Dermis microvascular lymphatic vessel endothelial cell (primary cell): ENCODE data around the gene MRPS9. TPM values are rescaled to one million over a fixed set of nuclear protein-coding genes. Genes with fewer than 3 reads are reported as not detected.

Experiments used
- DNase-seq, 2 donors: peaks; one replicate each; pipeline versions ENCODE4 v3.0.0 to v3.0.0-alpha.2; 2010; ENCODE audit warnings: low read depth in 2 of 2
- total RNA-seq: library from RNA; depleted of rRNA; stranded (reverse); fragments of >200 nt; gene quantifications from 2 replicates; pipeline ENCODE4 v1.2.1, GENCODE V29; 2014

MRPS9 gene
- total RNA-seq, 1 donor from 2014 or later: 18.7 TPM

DNA sequence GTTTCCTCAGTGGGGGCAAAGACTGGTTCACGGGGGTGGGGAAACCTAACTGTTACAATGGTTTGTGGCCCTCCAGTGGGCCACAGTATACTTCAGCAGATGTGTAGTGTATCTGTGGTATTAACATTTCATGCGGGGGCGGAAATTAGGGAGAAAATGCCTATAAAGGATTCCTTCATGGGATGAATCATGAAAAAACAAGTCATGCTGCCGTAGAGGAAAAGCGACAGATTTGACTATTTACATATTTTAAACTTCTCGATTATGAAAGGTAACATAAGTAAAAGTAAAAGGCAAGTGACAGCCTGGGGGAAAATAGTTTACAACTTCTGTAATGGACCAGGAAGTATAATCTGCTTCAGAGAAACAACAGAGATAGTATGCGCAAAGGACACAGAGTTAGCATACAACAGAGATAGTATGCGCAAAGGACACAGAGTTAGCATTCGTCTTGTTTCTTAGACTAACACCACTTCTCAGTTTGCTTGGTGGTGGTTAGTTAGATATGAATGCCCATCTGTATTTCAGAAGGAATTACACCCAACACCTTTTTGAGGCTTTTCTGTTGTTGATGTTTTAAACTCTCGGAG lies 41.1 kb downstream of the MRPS9 start:
- DNase-seq: no peak

DNA sequence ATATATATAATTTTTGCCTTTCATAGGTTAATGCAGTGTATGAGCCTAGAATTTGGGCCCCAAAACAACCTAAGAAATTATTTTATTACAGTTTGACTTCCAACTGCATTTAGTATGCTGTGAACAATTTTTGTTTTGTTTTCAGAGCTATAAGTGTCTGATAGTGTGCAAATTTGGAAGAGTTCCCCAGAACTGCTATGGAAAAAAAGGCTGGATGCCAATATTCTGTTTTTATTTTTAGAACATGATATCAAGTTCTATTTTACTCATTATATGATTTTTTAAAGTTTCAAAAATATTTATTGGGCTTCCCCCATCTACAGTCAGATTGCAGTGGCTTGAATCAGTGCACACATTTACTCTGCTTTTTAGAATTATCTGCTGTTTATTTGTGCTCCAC lies 42.6 kb downstream of the MRPS9 start:
- peak in 1 of 2 donors; percentile 9 for DNase-seq

DNA sequence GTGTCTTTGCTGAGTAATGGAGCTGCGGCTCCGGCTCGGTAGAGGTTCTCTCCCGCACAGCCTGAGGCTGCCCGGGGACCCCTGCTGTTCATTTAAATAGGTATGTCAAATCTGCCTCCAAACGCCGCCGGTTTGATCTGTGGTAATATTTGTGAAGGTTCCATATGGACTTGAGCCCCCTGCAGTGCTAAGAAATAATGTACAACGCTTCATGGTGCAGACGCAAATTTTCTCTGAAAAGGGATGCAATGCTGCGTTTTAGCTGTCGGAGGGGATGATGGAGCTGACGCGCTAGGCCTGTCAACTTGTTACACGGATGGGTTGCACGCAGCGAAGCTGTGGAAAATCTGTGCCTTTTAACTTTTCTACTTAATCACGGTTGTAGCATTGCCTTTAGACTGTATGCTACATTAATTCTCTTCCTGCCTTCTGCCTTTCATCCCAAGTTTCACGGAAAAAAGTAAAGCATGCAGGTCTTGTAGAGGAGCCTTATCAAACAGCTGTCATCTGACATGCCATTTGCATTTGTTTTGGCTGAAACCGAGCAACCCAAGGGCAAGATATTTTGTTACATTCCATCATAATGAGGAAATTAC lies 43.2 kb downstream of the MRPS9 start:
- DNase-seq: no peak

DNA sequence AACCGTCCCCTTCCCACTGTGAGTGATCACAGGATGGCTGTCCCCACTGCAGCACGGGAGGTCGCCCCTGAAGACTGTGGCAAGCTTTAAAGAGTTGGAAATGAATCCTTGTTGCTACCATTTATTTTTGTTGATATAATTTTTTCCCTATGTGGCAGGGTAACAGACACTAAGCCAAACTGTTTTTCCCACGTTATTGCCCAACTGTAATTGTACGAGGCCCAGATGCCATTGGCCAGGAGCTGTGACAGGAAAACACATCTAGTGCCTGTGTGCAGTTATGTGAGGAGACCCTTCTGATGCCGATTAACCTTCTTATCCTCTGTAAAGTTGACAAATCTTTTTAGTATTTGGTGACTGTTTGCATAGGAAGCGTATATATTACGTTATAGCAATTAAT lies 44.2 kb downstream of the MRPS9 start:
- no peak for DNase-seq

DNA sequence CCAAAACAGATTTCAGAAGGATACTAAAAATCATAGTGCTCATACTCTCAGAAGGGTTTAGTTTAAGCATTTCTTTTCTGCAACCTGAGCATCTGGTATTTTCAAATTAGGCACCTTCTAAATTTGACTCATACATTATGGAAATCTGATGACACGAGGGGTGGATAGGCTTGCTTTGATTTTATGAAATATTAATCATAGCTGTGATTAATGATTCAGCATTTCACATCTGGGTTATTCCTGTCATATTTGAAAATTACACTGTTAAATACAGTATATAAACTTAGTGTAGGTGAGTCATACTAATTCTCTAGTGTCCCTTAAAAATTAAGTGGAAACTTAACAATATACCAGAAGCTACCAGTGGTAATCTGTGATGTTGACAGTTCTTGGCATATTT lies 47.7 kb downstream of the MRPS9 start:
- no peak for DNase-seq

DNA sequence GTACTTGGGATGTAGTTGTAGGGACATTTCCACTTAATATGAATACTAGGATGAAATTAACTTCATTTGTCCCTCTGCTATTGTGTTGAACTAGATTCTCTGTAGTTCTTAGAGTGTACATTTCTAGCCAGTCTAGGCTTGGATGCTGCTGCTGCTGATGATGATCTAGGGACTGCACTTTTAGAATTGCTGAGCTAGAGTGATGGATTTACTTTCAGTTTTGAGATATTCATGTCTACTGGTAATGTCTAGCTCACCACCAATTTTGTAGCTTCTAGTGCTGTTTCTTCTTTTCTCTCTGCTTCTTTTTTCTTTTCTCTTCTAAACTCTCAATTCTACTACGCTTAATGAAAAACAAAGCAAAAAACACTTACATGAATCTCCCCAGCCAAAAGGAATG lies 49.4 kb downstream of the MRPS9 start:
- no peak for DNase-seq

DNA sequence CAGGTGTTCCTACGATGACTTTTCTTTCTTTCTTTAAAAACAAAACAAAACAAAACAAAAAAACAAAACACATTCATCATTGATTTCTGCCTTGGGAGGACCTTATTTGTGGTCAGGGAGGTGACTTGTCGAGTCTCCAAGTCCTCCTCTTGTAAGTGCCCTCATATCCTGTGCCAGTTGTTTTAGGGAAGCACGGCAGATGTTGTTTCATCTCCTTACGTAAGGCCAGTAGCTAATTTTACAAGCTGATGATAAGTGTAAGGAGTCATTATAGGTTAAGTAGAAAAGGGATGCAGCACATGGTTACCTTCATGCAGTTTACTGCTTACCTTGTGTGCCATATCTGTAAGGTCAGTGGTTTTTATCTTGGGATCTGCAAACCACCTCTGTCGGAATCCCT lies 52.2 kb downstream of the MRPS9 start:
- no peak for DNase-seq

DNA sequence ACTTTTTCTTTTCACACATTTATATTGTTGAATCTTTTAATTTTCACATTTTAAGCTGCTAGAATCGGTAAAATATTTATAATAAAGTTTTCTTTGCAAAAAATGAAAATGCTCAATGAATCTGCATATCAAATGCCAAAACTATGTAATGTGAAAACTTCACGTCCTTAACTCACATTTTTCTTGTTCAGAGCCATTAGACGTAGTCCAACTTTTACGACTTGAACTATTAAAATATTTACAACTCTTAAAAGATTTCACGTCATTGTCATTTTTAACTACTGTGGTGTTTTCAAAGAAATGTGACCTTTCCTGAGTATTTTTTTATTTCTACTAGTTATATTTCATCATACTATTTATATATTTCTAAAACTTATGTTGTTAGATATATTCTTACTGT lies 54.9 kb downstream of the MRPS9 start:
- DNase-seq: no peak

DNA sequence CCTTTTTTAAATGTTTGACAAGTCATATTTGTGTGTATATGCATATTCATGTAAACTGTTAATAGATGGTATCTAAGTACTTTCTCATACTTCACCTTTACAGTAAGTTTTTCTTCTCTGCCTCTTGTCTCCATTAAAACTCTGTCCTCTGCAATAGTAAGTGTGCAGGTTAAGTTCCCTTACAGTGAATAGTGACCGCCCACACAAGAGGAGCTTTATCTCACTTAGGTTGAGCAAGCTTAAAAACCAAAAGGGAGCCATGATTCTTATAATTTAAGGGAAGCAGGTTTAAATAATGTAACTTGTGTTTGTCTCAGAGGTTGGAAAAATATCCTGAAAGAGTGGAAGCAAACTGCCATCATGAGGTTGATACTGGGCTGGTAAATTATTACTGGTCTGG lies 61.3 kb downstream of the MRPS9 start:
- DNase-seq: no peak

DNA sequence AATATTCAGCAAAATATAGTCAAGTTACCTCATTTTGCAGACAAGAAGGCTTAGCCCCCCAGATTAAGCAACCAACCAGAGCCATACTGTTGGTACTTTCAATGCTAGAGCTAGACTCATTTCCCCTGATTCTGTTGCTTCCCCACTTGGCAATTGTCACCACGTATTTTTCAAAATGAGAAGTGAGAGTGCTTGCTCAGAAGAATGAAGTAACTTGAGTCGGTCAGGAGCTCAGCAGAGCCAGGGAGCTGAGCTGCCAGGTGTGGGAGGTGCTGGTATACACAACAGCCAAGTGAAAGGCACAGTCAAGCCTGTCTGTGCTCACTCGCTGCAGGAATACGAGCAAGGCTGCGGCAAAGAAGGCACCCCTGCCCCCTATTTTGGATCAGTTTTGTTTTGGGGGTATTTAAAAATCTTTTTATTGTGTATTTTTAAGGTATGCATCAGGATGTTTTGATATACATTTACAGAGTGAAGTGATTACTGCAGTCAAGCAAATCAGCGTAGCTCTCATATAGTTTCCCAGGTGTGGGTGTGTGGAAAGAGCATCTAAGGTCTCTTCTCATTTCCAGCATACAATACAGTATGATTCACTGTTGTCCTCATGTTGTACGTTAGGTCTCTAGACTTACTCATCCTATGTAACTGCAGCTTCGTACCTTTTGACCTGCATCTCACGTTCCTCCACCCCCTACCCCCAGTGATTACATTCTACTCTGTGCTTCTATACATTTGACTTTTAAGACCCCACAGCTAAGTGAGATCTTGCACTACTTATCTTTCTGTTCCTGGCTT lies 62.4 kb downstream of the MRPS9 start:
- no peak for DNase-seq

DNA sequence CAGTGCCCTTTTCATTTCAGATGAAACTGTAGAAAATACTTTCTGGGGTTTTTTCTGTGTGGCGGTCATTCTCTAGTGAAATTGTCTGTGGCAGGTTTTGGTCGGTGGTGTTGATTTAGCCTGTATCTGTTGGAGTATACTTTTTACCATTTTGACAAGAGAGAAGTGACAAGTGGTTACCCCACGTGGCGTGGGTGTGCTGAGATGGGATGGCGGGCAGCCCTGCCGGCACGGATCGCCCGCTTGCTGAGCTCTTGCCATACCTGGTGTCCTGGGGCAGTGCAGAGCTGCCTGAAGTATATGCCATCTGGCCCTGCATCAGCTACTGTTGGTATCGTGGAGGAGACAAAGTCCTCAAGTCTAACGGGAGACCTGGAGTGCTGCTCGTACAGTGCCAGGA lies 64.1 kb downstream of the MRPS9 start:
- DNase-seq: no peak

DNA sequence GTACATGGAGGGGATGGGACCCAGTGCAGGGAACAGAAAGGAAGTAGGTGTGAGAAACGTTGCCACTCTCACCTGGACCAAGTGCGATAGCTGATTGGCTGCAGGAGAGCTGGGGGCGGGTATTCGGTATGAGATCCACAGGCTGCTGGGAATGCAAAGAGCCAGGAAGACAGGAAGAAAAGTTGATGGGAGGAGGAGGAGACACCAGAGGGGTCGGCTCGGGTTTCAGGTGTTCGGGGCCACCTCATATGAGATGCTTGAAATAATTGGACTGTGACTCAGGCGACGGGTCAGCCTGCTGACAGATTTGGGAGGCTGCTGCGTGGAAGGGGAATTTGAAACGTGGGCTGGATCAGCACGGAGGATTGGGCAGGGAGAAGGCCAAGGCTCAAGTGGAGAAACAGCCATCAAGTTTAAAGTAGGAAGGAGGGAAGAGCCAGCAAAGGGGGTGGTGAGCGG lies 65.1 kb downstream of the MRPS9 start:
- no peak for DNase-seq

DNA sequence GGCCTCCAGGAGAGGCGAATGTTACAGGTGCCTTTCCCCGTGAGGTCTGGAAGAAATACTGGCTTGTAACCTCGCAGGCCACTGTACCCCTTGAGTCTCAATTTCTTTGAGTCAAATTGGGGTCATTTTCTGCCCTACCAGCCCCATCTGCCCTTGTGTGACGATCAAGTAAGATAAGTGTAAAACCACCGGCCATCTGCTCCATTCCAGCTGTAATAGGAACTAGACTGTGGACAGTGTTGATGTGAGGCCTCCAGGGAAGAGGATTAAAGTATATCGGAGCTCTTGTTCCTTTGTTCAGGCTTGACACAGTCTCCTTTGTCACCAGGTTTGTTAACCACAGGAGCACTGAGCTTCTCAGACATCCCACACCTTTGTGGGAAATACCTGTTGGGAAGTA lies 65.6 kb downstream of the MRPS9 start:
- DNase-seq: no peak

DNA sequence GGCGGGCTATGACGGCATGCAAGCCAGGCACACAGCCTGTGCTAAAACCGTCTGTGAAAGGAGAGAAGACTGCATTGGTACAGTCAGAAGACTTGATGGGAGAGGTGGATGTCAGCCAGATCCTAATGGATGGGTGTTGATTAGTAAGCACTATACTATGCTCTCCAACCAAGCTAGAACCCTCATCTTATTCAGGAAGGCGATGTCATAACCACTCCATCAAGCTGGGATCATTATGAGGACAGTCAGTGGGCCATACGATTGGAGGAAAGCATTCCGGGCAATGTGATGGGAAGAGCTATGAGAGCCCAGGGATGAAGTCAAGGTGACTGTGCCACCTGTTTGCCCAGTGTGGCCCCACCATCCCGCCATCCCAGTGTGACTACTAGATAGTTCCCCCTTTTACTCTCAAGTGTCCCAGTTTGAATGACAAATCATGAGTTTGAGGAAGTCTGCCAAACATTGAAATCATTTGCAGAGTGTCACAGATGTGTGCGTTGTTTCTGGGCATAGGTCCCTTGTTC lies 66.4 kb downstream of the MRPS9 start:
- no peak for DNase-seq

DNA sequence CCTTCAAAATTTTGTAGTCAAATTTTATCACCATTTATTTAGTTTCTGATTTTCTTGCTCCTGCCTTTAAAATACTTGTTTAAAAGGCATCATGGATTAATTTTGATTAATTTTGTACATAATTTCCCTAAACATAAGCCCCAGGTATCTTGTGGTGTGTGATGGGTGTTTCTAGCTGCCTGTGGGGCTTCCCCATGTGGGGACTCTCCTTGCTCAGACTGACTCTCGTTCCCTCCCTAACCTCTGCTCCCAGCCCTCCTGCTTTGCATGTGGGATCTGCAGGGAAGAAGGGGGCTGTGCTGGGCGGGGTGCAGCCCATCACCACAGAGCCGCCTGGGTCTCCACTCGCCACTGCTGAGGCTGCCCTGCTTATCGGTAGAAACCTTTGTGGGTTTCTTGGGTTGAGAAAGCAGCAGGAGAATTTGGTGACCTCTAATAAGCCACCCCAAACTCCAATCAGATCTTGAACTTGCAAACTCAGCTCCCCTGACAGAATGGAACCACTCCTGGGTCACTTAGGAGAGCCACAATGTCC lies 72.5 kb downstream of the MRPS9 start:
- DNase-seq: no peak

DNA sequence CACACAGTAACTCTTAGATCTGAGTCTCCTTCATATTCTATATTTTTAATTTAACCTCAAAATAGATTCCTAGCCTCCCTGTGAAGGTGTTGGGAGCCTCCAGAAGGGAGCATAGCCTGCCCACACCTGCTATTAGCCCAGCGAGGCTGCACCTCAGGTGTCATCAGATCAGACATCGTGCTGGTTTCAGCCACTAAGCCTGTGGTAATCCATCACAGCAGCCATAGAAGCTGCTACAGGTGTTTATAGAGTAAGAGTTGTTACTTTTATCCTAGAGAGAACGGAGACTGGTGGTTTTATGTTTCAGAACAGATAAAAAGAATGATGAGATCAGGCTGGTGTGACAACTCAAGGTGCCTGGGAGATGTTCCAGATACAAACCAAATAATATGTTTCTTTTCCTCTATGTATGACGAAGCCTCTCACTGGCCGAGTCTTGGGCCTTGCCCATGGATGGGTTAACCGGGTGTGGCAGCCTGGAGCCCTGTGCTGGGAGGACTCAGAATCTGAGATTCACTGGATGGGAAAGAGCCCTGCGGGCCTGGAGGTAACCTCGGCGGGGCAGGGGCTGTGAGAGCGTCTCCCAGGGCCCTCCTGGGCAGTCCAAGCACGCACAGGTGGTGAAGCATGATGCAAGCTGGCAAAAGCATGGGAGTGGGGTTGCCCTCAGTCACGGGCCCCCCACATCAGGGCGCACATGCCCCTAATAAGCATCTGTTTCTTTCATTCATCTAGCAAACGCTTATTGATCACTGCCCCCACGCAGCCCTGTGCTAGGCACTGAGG lies 73.7 kb downstream of the MRPS9 start:
- DNase-seq: no peak

DNA sequence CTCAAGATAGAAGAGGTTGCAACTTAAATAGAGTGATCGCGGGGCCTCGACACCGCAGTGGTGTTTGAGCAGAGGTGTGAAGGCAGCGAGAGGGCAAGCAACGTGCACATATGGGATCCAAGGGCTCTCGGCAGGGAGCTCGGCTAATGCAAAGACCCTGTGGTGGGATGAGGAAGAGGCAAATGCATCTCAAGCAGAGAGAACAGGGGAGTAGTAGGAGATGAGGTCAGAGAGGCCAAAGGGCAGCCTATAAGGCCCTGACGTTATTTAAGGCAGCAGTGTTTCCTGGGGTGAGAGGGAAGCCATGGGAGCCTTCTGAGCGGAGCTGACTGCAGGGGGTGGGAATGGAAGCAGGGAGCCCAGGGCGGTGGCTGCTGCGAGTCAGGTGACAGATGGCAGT lies 74.5 kb downstream of the MRPS9 start:
- no peak for DNase-seq

DNA sequence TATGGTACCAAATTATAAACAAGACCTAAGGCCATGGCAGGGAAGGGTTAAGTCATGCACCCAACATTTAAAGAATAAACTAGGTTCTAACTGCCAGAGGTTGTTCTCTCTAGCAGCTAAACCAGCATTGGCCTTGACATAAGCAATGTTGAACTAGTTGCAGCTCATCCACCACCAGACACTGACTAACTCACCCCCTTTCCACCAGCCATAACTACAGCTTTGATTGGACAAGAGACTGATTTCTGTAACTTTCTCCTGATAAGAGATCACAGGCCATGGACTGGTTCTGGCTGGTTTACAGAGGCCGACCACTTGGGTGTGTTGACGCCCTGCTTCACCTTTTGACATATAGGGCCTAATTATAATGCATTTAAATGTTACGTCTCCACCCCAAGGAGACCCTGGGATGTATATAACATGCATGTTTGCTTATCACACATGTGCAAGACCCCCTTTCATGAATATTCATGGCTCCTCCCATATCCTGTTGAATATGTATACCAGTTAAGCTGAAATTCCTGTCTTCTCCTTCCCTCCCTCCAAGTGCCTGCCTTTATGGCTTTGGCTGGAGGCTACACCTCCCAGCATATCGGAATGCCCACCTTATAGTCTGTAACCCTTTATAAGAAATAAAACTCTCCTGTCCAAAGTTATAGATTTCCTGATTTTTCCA lies 75.9 kb downstream of the MRPS9 start:
- no peak for DNase-seq

DNA sequence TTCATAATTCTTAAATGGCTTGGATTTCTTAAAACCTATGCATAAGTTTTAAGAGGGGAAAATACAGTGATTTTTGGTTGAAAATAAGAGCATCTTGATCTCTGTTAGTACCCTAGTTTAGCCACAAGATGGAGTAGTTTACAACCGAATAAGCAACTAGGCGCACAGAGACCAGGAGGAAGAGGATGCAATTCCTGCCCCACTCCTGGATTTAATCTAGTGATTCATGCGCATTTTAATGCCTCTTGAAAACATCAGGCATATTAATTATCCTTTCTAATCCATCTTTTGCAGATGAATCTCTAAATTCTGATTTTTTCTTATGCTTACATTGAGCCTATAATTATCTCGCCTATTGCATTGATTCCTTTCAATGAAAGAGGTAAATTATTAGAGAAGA lies 76.7 kb downstream of the MRPS9 start:
- DNase-seq: peak; percentile 58 to 66

DNA sequence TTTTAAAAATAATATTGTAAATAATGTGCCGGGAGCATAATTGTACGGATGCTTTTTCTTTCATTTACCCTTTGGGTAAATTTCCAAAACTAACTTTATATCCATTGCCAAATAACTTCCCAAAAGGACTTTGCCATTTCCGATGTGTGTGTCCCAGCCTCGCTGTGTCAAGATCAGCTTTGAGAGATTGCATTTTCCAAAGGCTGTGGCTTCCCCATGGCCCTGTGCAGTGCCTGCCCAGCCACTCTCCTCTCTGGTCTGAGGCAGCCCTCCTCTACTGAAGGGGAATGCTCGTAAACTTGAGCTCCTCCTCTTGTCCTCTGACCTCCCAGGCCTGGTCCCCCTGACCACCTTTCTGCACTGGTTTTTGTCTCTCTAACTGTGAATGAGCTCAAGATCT lies 78.5 kb downstream of the MRPS9 start:
- no peak for DNase-seq

DNA sequence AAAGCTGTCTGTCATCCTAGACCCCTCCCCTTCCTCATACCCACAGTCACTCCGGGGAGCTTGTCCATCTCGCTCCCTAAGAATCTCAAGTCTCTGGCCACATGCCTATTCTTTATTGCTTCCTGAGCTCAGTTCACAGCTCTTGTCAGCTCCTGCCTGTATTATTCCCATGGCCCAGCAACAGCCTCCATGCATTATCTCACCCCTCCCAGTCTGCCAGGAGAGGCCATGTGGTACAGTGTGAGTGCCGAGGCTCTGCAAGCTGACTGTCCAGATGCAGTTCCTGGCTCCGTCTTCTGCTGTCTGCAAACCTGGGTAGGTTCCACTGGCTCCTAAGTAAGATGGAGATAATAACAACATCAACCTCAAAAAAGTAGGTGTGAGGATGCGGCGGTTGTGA lies 79.7 kb downstream of the MRPS9 start:
- no peak for DNase-seq
